ENCODE results near the gene TXNDC15.

Gene TXNDC15

DNA sequence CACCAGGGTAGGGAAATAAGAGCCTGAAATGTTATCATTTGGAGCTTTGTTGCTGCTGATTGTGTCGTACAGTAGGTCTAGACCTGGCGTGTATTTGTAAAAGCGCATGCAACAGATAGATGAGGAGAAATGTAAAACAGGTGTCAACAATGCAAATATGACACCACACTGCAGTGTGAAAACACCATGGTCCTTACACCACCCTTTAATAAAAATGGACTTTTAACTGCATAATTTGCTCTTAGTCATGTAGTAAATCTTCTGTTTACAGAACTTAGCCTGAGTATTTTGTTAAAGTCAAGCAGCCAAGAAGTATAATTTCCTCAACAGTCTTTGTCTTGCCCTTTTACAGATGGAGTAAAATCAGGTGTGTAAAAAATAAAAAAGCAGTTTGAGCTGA, 44.7 kb downstream of the TXNDC15 start:
- DNase-seq (ENCODE audit: low read depth), result no peak

DNA sequence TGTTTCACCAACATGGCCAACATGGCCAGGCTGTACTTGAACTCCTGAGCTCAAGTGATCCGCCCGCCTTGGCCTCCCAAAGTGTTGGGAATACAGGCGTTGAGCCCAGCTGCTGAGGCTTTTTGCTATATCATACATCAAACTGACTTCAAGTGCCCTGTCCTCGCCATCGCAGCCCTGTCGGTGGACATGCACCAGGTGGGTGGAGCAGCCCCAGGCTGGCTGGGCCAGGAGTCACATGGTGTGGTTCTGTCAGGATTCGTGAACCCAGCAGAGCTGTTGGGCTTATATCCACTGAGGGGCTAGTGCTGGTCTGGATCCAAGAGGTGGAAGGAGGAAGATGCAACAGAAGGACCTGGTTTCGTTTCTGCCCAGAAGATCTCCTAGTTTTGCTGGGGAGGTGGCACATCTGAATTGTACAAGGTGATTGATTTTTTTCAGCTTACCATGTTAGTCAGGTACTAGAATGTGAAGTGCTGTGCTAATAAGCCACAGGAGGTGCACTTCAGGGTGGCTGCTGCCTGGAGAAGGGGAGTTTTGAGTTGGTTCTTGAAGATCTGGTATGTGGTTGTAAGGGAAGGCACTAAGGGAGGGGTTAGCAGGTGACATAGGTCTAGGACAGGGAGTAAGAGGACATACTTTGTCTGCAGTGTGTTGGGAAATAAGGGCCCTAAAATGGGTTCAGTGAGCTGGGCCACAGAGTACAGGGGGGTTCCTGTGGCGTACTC, 46.8 kb downstream of the TXNDC15 start:
- DNase-seq (ENCODE audit: low read depth), result no peak

DNA sequence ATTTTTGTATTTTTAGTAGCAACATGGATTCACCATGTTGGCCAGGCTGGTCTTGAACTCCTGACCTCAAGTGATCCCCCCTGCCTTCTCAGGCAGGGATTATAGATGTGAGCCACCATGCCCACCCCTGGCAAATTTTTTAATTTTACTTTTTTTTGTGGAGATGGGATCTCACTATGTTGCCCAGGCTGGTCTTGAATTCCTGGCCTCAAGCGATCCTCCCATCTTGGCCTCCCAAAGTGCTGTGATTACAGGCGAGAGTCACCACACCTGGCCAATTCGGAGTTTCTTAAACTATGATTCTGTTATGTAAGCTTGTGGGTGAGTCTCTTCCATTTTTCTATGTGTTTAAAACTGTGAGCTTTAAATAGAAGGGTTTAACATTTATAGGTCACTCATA, 58.3 kb downstream of the TXNDC15 start:
- DNase-seq (ENCODE audit: low read depth), result no peak

DNA sequence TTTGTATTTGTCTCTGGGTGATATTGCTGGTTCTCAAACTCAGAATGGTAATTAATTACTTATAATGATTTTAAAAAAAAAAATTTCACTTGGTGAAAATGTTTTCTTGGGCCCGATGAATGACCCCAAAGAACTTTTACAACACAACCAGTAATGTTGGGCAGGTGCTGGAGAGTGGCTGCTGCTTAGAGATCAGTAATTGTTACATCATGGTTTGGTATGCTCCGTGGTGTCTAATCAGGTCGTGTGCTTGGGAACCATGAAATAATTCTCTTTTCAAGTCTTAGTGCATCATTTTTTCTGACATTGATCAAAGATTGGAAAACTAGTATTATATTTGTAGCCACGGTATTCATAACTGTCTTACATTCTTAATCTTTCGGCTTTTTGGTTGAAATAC, 60.0 kb downstream of the TXNDC15 start:
- no peak for DNase-seq (ENCODE audit: low read depth)

DNA sequence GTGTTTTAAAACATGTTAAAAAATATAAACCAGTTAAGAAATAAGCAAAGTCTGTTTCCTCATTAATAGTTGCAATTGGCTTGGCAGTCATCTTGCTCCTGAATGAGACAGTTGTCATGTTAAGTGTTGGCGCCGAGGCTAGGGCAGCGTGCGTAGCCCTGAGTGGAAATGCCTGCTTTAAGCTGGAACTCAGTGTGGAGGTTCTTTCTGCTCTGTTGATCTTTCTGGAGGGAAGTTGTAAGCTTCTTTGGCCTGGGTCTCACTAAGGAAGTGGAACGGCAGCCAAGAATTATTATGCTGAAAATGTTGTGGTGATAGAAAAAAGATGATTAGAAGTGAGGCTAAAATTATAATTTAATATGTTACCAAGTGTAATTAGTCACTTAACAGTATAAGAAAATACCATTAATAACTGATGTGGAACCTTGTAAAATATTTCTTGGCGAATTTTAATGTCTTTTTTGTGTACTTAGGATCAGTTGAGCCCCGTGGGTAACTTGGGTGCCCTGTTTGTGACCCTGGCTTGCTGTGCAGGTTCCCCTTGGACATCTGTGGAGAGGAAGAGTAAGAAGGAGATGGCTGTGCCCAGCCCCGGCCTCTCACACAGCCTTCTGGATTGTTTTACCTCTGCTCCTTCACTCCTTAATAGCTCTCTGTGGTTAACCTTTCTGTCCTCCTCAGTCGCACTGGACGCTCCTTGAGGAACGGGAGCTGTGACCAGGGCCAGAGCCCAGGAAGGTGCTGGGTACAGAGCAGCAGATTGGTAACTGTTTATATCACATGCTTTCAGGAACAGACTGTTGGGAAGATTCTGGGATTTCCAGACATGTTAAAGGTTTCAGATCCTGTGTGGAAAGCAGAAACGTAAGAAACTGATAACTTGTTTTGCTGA, 61.8 kb downstream of the TXNDC15 start:
- no peak for DNase-seq (ENCODE audit: low read depth)

DNA sequence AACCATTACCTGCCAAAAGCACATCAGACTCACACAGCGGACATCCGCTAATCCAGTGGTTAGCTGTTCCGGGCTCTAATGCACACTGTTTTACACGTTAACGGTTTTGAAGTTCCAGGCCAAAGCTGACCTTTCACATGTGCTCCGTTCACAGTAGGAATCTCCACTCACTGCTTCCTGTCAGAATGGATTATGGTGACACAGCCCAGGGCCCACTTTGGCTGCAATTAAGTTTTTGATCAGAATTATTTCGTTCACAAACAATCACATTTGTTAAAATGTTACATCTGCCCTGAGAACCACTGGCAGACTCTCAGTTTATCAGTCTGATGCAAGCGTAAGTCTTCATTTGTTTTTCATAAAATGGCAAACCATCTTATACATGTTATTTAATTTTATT, 63.4 kb downstream of the TXNDC15 start:
- no peak for DNase-seq (ENCODE audit: low read depth)

DNA sequence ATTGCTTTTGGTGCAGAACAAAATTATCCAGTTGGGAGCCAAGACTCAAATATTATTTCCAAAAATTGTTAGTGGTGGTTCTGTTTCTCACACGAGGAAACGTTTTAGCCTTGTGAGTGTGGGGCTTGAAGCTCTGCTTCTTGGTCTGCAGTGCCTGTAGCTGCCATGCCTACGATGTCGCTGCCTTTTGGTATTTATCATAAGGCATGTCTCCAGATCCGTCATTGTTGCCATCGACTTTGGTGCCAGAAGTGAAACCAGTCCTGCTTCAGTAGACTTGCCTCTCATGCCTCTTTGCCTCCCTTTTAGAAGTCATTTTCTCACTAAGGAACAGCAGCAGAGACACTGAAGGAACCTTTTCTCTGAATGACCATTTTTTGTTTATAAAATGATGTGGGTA, 63.9 kb downstream of the TXNDC15 start:
- DNase-seq (ENCODE audit: low read depth), result no peak

DNA sequence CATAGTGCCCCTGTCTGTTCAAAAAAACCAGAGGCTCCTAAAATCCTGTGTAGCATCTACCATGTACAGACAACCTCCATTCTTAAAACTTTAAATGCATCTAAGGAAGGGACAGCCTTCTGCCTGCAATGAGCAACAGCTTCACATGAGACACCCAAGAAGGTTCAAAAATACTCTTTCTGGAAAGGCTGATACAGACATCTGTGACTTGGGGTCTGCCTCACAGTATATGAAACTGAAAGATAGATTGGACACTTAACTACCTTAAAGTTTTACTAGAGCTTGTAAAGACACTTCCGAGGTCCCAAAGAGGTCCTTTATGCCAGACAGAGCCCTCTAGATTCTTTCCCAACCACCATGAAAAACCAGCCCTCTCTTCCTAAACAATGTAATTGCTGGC, 65.3 kb downstream of the TXNDC15 start:
- DNase-seq (ENCODE audit: low read depth), result no peak

DNA sequence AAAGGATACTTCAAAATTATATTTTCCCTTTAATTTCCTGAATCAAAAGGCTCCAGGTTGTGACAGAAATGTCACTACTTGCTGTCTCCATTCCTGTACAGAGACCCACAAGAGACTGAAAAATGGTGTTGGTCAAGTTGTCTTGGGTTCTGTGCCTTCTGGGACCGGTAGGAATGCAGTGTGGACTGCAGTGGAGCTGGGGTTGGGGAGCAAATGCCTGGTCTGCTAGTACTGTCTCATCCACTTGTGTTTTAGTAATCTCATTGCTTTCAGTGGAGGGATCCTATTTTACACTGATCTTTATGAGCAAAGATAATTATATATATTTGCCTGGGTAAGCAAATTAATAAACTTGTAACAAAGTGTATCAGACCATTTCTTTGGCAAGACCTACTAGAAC, 69.4 kb downstream of the TXNDC15 start:
- no peak for DNase-seq (ENCODE audit: low read depth)

DNA sequence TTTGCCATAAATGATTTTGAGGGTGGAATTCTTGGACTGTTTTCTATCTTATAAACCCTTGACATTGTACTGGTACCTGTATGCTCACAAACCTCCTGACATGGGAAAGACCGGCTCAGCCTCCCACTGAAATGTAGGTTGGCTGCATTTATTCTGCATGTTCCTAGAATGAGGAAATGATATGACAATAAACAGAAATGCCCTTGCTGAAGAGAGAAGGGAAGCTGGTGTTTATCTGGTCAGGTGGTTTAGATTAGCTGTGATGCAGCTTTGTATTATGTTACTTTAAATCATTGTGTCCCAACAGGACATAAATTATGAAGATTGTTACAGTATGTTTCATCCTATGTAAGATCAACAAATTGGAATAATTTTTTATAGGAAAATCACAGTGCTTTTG, 70.5 kb downstream of the TXNDC15 start:
- DNase-seq (ENCODE audit: low read depth), result no peak

DNA sequence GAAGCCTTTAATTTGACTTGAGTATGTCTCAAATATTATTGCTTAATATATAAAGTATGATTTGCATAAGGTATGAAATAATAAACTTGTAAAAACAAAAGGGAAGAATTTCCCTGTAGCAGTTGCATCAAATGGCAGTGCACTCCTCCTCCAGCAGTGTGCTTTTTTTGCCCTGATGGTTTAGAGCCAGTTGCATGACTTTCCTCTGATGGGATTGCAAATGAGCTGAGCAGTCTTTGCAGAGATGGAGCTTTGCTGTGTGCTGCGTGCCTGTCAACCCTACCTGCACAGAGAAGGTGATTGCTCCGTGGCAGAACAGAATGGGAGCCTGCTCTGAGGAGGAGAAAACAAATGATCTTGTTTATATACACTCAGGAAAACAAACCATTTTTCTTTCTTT, 70.9 kb downstream of the TXNDC15 start:
- no peak for DNase-seq (ENCODE audit: low read depth)

DNA sequence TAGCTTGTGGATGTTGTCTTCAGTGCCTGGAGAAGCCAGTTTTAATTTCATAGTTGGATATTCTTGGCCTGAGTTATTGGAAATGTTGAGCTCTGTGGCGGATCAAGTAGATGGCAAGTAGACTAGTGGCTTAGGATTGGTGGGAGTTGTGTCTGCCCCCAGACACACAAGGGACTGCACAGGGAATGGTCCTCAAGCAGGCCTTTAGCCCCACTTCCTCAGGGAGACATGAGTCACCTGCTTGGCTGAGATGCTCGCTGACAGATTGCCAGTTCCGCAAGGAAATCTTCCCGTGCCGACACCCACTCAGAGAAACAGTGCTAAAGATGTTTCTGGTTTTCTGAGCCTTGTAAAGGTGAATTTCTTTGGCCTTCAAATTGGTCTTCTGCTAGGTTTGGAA, 74.7 kb downstream of the TXNDC15 start:
- DNase-seq (ENCODE audit: low read depth), result no peak

DNA sequence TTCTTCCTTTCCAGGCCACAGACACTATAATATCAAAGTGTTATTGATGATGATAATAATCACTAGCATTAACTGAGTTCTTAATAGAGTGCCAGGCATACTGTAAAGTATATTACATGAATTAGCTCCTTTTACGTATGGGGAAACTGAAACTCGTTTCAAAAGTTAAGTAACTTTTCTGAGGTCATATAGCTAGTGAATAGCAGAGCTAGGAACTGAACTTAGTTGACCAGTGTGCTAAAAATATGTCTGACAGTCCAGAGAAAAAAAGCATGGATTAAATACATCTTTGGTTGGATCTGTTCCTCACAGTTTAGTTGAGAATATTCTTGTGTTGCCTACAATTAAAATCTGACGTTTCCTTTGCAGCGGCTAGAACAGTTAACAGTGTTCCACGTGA, 75.1 kb downstream of the TXNDC15 start:
- DNase-seq (ENCODE audit: low read depth), result no peak
